ENCODE measurements around the gene TMEM63C. TPM values are rescaled to one million over a fixed set of nuclear protein-coding genes. Genes with fewer than 3 reads are reported as not detected.

Gene TMEM63C
- polyA plus RNA-seq, 1 donor from 2014 or later, result 11.1 TPM

DNA sequence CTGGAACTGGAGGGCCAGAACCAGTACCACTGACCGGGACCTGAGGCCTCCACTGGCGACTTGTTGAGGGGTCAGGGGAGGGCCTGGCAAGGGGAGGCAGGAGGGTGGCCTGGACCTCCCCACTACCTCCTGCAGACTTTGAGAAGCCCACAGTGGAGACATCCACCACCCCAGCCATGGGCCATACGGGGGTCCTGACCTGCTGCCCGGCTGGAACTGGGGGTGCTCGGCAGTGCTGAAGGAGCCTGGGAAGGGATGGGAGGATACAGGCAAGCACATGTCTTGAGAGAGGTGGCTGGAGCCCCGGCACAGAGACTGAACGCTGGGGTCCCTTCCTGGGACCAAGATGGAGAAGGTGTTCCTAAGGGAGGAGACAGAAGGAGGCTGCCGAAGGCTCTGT lies 75.1 kb downstream of the TMEM63C start:
- no peaks in the 10 kb centered on the region for H3K9me2 ChIP-seq (ENCODE audit: insufficient read depth, low read length)
- H3K27ac ChIP-seq (ENCODE audit: low read length), result no peak overlapping the region
- H3K36me3 ChIP-seq (ENCODE audit: insufficient read depth, low read length), result no peaks in the 10 kb centered on the region
- no peaks in the 10 kb centered on the region for H3F3A ChIP-seq (ENCODE audit: insufficient read depth, low read length, poor library complexity, severe bottlenecking)
- H3K9me3 ChIP-seq (ENCODE audit: low read length), result no peaks in the 10 kb centered on the region
- TF ChIP-seq, protein P1, sequence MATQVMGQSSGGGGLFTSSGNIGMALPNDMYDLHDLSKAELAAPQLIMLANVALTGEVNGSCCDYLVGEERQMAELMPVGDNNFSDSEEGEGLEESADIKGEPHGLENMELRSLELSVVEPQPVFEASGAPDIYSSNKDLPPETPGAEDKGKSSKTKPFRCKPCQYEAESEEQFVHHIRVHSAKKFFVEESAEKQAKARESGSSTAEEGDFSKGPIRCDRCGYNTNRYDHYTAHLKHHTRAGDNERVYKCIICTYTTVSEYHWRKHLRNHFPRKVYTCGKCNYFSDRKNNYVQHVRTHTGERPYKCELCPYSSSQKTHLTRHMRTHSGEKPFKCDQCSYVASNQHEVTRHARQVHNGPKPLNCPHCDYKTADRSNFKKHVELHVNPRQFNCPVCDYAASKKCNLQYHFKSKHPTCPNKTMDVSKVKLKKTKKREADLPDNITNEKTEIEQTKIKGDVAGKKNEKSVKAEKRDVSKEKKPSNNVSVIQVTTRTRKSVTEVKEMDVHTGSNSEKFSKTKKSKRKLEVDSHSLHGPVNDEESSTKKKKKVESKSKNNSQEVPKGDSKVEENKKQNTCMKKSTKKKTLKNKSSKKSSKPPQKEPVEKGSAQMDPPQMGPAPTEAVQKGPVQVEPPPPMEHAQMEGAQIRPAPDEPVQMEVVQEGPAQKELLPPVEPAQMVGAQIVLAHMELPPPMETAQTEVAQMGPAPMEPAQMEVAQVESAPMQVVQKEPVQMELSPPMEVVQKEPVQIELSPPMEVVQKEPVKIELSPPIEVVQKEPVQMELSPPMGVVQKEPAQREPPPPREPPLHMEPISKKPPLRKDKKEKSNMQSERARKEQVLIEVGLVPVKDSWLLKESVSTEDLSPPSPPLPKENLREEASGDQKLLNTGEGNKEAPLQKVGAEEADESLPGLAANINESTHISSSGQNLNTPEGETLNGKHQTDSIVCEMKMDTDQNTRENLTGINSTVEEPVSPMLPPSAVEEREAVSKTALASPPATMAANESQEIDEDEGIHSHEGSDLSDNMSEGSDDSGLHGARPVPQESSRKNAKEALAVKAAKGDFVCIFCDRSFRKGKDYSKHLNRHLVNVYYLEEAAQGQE (IDR thresholded peaks at IDR 0.05; ENCODE audit: borderline replicate concordance), result no peak
- TF ChIP-seq, protein P2, sequence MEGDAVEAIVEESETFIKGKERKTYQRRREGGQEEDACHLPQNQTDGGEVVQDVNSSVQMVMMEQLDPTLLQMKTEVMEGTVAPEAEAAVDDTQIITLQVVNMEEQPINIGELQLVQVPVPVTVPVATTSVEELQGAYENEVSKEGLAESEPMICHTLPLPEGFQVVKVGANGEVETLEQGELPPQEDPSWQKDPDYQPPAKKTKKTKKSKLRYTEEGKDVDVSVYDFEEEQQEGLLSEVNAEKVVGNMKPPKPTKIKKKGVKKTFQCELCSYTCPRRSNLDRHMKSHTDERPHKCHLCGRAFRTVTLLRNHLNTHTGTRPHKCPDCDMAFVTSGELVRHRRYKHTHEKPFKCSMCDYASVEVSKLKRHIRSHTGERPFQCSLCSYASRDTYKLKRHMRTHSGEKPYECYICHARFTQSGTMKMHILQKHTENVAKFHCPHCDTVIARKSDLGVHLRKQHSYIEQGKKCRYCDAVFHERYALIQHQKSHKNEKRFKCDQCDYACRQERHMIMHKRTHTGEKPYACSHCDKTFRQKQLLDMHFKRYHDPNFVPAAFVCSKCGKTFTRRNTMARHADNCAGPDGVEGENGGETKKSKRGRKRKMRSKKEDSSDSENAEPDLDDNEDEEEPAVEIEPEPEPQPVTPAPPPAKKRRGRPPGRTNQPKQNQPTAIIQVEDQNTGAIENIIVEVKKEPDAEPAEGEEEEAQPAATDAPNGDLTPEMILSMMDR (IDR thresholded peaks at IDR 0.05; ENCODE audit: poor library complexity, severe bottlenecking), result no peak
- TF ChIP-seq EZH2 (IDR thresholded peaks at IDR 0.05; ENCODE audit: borderline replicate concordance, insufficient read depth, low read length, poor library complexity, severe bottlenecking) (no peak), TAF1 (IDR thresholded peaks at IDR 0.05; ENCODE audit: low read depth) (no peak), MXI1 (conservative IDR thresholded peaks at IDR 0.05; ENCODE audit: poor library complexity, severe bottlenecking) (no peak), SMC3 (conservative IDR thresholded peaks at IDR 0.05; ENCODE audit: poor library complexity) (no peak)
- no peaks in the 10 kb centered on the region for H3K79me2 ChIP-seq (replicated peaks; ENCODE audit: insufficient read depth, low read length)
- no peak overlapping the region for H3K4me2 ChIP-seq (ENCODE audit: low read length)
- no peak overlapping the region for H3K4me3 ChIP-seq (ENCODE audit: low read length)
- H3K9ac ChIP-seq (ENCODE audit: low read length), result no peak overlapping the region
- H3K27me3 ChIP-seq (ENCODE audit: insufficient read depth, low read depth, low read length), result no peaks in the 10 kb centered on the region
- no peaks in the 10 kb centered on the region for H4K20me1 ChIP-seq (ENCODE audit: insufficient read depth)
- H2AFZ ChIP-seq (ENCODE audit: low read depth, low read length), result no peak overlapping the region

GRCh38 chr14:77257700-77258099 lies 76.1 kb downstream of the TMEM63C start:
- H3K9me3 ChIP-seq (ENCODE audit: low read length), result no peaks in the 10 kb centered on the region

More at GRCh38 chr14:77257700-77258099, 76.1 kb downstream of the TMEM63C start:
- H3K27me3 ChIP-seq (ENCODE audit: insufficient read depth, low read depth, low read length), result no peaks in the 10 kb centered on the region
- no peaks in the 10 kb centered on the region for H3K9me2 ChIP-seq (ENCODE audit: insufficient read depth, low read length)
- H4K20me1 ChIP-seq (ENCODE audit: insufficient read depth), result no peaks in the 10 kb centered on the region
- no peaks in the 10 kb centered on the region for H3K36me3 ChIP-seq (ENCODE audit: insufficient read depth, low read length)
- no peak overlapping the region for H3K27ac ChIP-seq (ENCODE audit: low read length)
- H3K9ac ChIP-seq (ENCODE audit: low read length), result no peak overlapping the region
- no peak for TF ChIP-seq POLR2AphosphoS5 (IDR thresholded peaks at IDR 0.05)
- TF ChIP-seq EP300 (conservative IDR thresholded peaks at IDR 0.05; ENCODE audit: poor library complexity, severe bottlenecking), result no peak
- TF ChIP-seq, protein P1 (IDR thresholded peaks at IDR 0.05; ENCODE audit: borderline replicate concordance), result no peak
- TF ChIP-seq TAF1 (IDR thresholded peaks at IDR 0.05; ENCODE audit: low read depth), result no peak
- TF ChIP-seq RAD21 (conservative IDR thresholded peaks at IDR 0.05), result no peak
- TF ChIP-seq, protein P2 (IDR thresholded peaks at IDR 0.05; ENCODE audit: poor library complexity, severe bottlenecking), result no peak
- TF ChIP-seq SMC3 (conservative IDR thresholded peaks at IDR 0.05; ENCODE audit: poor library complexity), result no peak
- TF ChIP-seq MXI1 (conservative IDR thresholded peaks at IDR 0.05; ENCODE audit: poor library complexity, severe bottlenecking), result no peak
- TF ChIP-seq EZH2 (IDR thresholded peaks at IDR 0.05; ENCODE audit: borderline replicate concordance, insufficient read depth, low read length, poor library complexity, severe bottlenecking), result no peak
- no peaks in the 10 kb centered on the region for H3F3A ChIP-seq (ENCODE audit: insufficient read depth, low read length, poor library complexity, severe bottlenecking)
- H3K79me2 ChIP-seq (replicated peaks; ENCODE audit: insufficient read depth, low read length), result no peaks in the 10 kb centered on the region
- no peak overlapping the region for H2AFZ ChIP-seq (ENCODE audit: low read depth, low read length)
- no peak overlapping the region for H3K4me3 ChIP-seq (ENCODE audit: low read length)
- H3K4me2 ChIP-seq (ENCODE audit: low read length), result no peak overlapping the region

All from neural cell (in vitro differentiated cells).